H1 (cell line): ENCODE data around the gene FAR1. TPM values are rescaled to one million over a fixed set of nuclear protein-coding genes. Genes with fewer than 3 reads are reported as not detected.
A peak's percentile ranks its signal among the peaks of the same experiment; 100 is the strongest.

Experiments
- CTCF ChIA-PET: fragments of 300-600 bp; sonication (Branson Sonifier 250); formaldehyde crosslinking; loops from one replicate; lab custom pipeline; 2021; ENCODE audit not compliant: partially characterized antibody; lab: Charles Lee
- POLR2A ChIA-PET: fragments of 300-600 bp; sonication (Branson Sonifier 250); formaldehyde crosslinking; loops from one replicate; lab custom pipeline; 2021; ENCODE audit warnings: inconsistent platforms; ENCODE audit not compliant: partially characterized antibody; lab: Charles Lee
- DNase-seq, 2 experiments: peaks; one replicate each; pipeline versions ENCODE4 v3.0.0 to v3.0.0-alpha.2; 2010 to 2022; ENCODE audit warnings: low spot score in 2 of 2, low read depth in 1 of 2, mixed read lengths in 1 of 2
- FAIRE-seq: peaks from 2 replicates; lab custom pipeline; 2011; peaks lifted over from hg19 to GRCh38; lab: Jason Lieb, UNC
- H2AFZ ChIP-seq: 2 replicates; pipeline ENCODE4 v1.8.1; 2012; ENCODE audit warnings: low read length, inconsistent platforms
- H2AK5ac ChIP-seq: 2 replicates; pipeline ENCODE4 v1.6.1; 2013; ENCODE audit warnings: low read depth, low read length
- H2BK120ac ChIP-seq: replicated peaks from 2 replicates; pipeline ENCODE3; 2013; ENCODE audit warnings: low read depth, low read length, inconsistent platforms
- H2BK12ac ChIP-seq: 2 replicates; pipeline ENCODE4 v1.6.1; 2013; ENCODE audit warnings: low read depth, low read length
- H2BK15ac ChIP-seq: 2 replicates; pipeline ENCODE4 v1.6.1; 2013; ENCODE audit warnings: low read length
- H2BK20ac ChIP-seq: 2 replicates; pipeline ENCODE4 v1.6.1; 2013; ENCODE audit warnings: low read length
- H2BK5ac ChIP-seq: 2 replicates; pipeline ENCODE4 v1.6.1; 2013; ENCODE audit warnings: low read depth, low read length
- H3K14ac ChIP-seq: 2 replicates; pipeline ENCODE4 v1.6.1; 2013; ENCODE audit warnings: inconsistent platforms; ENCODE audit not compliant: insufficient read length
- H3K18ac ChIP-seq: 2 replicates; pipeline ENCODE4 v1.6.1; 2013; ENCODE audit warnings: low read length; ENCODE audit errors: extremely low read depth
- H3K23ac ChIP-seq: 2 replicates; pipeline ENCODE4 v1.6.1; 2013; ENCODE audit warnings: inconsistent platforms; ENCODE audit not compliant: insufficient read length
- H3K23me2 ChIP-seq: 2 replicates; pipeline ENCODE4 v1.6.1; 2013; ENCODE audit warnings: low read depth, low read length
- H3K27ac ChIP-seq: 2 replicates; pipeline ENCODE4 v1.6.1; 2011; ENCODE audit warnings: low read depth, low read length, inconsistent platforms
- H3K27me3 ChIP-seq, 4 experiments: replicated peaks in 1 of 4; 1 replicate in 1 of 4; 2 replicates in 3 of 4; pipeline versions ENCODE4 v1.6.1 to v1.8.1; 2011 to 2013; ENCODE audit warnings: low read length in 3 of 4, mild to moderate bottlenecking in 3 of 4, inconsistent platforms in 2 of 4, mixed read lengths in 2 of 4, moderate library complexity in 1 of 4; ENCODE audit not compliant: control insufficient read depth in 3 of 4, insufficient read depth in 3 of 4; ENCODE audit errors: extremely low read depth in 1 of 4
- H3K36me3 ChIP-seq, 4 experiments: 2 replicates each; pipeline versions ENCODE4 v1.6.1 to v1.8.1; 2011 to 2013; ENCODE audit warnings: mild to moderate bottlenecking in 4 of 4, low read length in 3 of 4, moderate library complexity in 2 of 4, control low read depth in 1 of 4, inconsistent platforms in 1 of 4; ENCODE audit not compliant: insufficient read depth in 4 of 4, control insufficient read depth in 2 of 4
- H3K4ac ChIP-seq: replicated peaks from 2 replicates; pipeline ENCODE3; 2013; ENCODE audit warnings: low read length, low read depth, mixed read lengths, inconsistent platforms; ENCODE audit not compliant: insufficient read length
- H3K4me1 ChIP-seq, 4 experiments: replicated peaks in 1 of 4; 1 replicate in 1 of 4; 2 replicates in 3 of 4; pipeline versions ENCODE4 v1.6.1 to v1.8.1; 2011 to 2013; ENCODE audit warnings: low read length in 3 of 4, inconsistent platforms in 2 of 4, mixed read lengths in 1 of 4; ENCODE audit not compliant: insufficient read depth in 4 of 4, control insufficient read depth in 3 of 4
- H3K4me2 ChIP-seq, 2 experiments: 2 replicates each; pipeline versions ENCODE4 v1.6.1 to v1.8.1; 2011 to 2013; ENCODE audit warnings: low read depth in 2 of 2, low read length in 2 of 2, control low read depth in 1 of 2, inconsistent platforms in 1 of 2, mild to moderate bottlenecking in 1 of 2; ENCODE audit not compliant: insufficient read depth in 1 of 2
- H3K4me3 ChIP-seq, 4 experiments: fragments of 200-600, 300-600 bp in 1 of 4; sonication (generic), shearing (Covaris generic), sonication (Bioruptor Twin) in 1 of 4; 2 replicates each; pipeline versions ENCODE4 v1.5.1 to v1.8.1; 2011 to 2016; ENCODE audit warnings: low read length in 4 of 4, low read depth in 3 of 4, control low read depth in 2 of 4, inconsistent platforms in 2 of 4, mild to moderate bottlenecking in 2 of 4, mixed read lengths in 1 of 4, moderate library complexity in 1 of 4; ENCODE audit not compliant: insufficient read depth in 2 of 4; ENCODE audit errors: extremely low read depth in 1 of 4
- H3K56ac ChIP-seq: replicated peaks from 2 replicates; pipeline ENCODE3; 2013; ENCODE audit warnings: low read depth, mild to moderate bottlenecking, mixed read lengths, low read length, inconsistent platforms; ENCODE audit not compliant: insufficient read length
- H3K79me1 ChIP-seq: 2 replicates; pipeline ENCODE4 v1.6.1; 2013; ENCODE audit warnings: low read depth, low read length, control low read depth
- H3K79me2 ChIP-seq, 2 experiments: 2 replicates each; pipeline versions ENCODE4 v1.6.1 to v1.8.1; 2012 to 2013; ENCODE audit warnings: low read length in 2 of 2, mild to moderate bottlenecking in 2 of 2, inconsistent platforms in 1 of 2; ENCODE audit not compliant: insufficient read depth in 2 of 2, control insufficient read depth in 1 of 2
- H3K9ac ChIP-seq, 4 experiments: replicated peaks in 1 of 4; 1 replicate in 1 of 4; 2 replicates in 3 of 4; pipeline versions ENCODE4 v1.6.1 to v1.8.1; 2011 to 2013; ENCODE audit warnings: low read depth in 3 of 4, low read length in 3 of 4, control low read depth in 2 of 4, mild to moderate bottlenecking in 2 of 4, moderate library complexity in 2 of 4, inconsistent platforms in 1 of 4; ENCODE audit errors: extremely low read depth in 1 of 4
- H3K9me3 ChIP-seq, 2 experiments: 2 replicates each; pipeline versions ENCODE4 v1.6.1 to v1.8.1; 2012 to 2013; ENCODE audit warnings: mild to moderate bottlenecking in 2 of 2, moderate library complexity in 2 of 2, control low read depth in 1 of 2, inconsistent platforms in 1 of 2, low read depth in 1 of 2, low read length in 1 of 2, mixed read lengths in 1 of 2; ENCODE audit not compliant: insufficient read depth in 2 of 2
- H4K20me1 ChIP-seq, 2 experiments: replicated peaks in 1 of 2; 2 replicates each; pipeline versions ENCODE3 to v1.8.1; 2011 to 2013; ENCODE audit warnings: inconsistent platforms in 2 of 2, low read length in 2 of 2, mild to moderate bottlenecking in 1 of 2; ENCODE audit not compliant: insufficient read depth in 2 of 2, control insufficient read depth in 1 of 2
- H4K5ac ChIP-seq: 2 replicates; pipeline ENCODE4 v1.6.1; 2013; ENCODE audit warnings: low read length, low read depth, mixed read lengths, inconsistent platforms; ENCODE audit not compliant: insufficient read length
- H4K8ac ChIP-seq: 2 replicates; pipeline ENCODE4 v1.8.0; 2013; ENCODE audit warnings: mild to moderate bottlenecking, moderate library complexity, low read length, inconsistent platforms; ENCODE audit not compliant: insufficient read depth; ENCODE audit errors: extremely low read depth
- H4K91ac ChIP-seq: replicated peaks from 2 replicates; pipeline ENCODE3; 2013; ENCODE audit warnings: low read length, mixed read lengths, inconsistent platforms; ENCODE audit not compliant: insufficient read length
- CEBPB ChIP-seq: IDR thresholded peaks from 2 replicates; pipeline ENCODE4 v1.6.1; 2012; ENCODE audit warnings: low read depth, low read length
- CTBP2 ChIP-seq: IDR thresholded peaks from 2 replicates; pipeline ENCODE4 v1.7.0; 2011; ENCODE audit warnings: borderline replicate concordance, mild to moderate bottlenecking, moderate library complexity, mixed read lengths, low read length; ENCODE audit not compliant: insufficient read depth, insufficient read length
- GTF2F1 ChIP-seq: IDR thresholded peaks from 2 replicates; pipeline ENCODE4 v1.6.1; 2012; ENCODE audit warnings: low read depth, low read length, improper control_type of control experiment, borderline replicate concordance
- MAFK ChIP-seq: IDR thresholded peaks from 2 replicates; pipeline ENCODE4 v1.6.1; 2012; ENCODE audit warnings: low read depth, mild to moderate bottlenecking, improper control_type of control experiment, low read length
- YY1 ChIP-seq: IDR thresholded peaks from 2 replicates; pipeline ENCODE4 v1.6.1; 2011; ENCODE audit warnings: low read depth, mild to moderate bottlenecking, low read length
- WGBS, 2 experiments: shearing (Covaris generic) in 1 of 2; methylation state at CpG; one replicate each; pipeline versions ENCODE4 v1.1.6 to v1.1.7; 2013 to 2015; ENCODE audit warnings: low lambda C conversion rate in 2 of 2, mixed read lengths in 2 of 2, inconsistent platforms in 1 of 2, low coverage in 1 of 2, missing lambda C conversion rate in 1 of 2; ENCODE audit not compliant: insufficient replicate concordance in 2 of 2, insufficient coverage in 1 of 2, insufficient read length in 1 of 2; ENCODE audit errors: extremely low coverage in 1 of 2, missing lambda C conversion rate in 1 of 2; 5-methylcytosine and 5-hydroxymethylcytosine counted together
- polyA plus RNA-seq, 7 experiments: library from polyadenylated mRNA; depleted of rRNA in 3 of 7; stranded (reverse) in 5 of 7; unstranded in 2 of 7; fragments of >200 nt in 5 of 7; fragments of 200-250 nt in 2 of 7; gene quantifications; 1 replicate in 5 of 7; 2 replicates in 1 of 7; 4 replicates in 1 of 7; pipeline versions ENCODE4 v1.2.1 to v1.2.3, GENCODE V29; 2011 to 2013; ENCODE audit warnings: missing spikeins in 2 of 7, mixed read lengths in 2 of 7
- total RNA-seq: library from RNA; stranded (reverse); fragmentation: NEBNext Ultra II Directional; extraction: Animal tissue kit (Norgen Biotek cat#: 25700); gene quantifications from 2 replicates; pipeline ENCODE4 v1.2.1, GENCODE V29; 2021

Gene FAR1
- total and polyA plus RNA-seq, 2 of the 8 experiments (the other 6 are each of a cell fraction or from before 2014, with no cell fraction given), result 29.7 to 68.5 TPM

DNA sequence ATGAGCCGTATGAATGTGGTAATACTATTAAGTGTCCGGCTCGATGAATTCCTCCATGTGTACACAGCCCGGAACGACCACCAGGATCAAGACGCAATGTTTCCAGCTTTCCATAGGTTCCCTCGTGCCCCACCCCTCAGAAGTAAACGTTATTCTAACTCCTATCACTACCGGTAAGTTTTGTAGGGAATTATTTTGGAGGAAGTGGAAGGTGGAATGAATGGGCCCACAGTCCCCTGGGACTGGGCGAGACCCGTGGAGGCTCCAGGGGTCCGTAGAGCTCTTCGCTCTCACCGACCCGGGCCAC is 720 bp upstream of the FAR1 start:
- Histone ChIP-seq H3K4me2 (peak overlapping the region; percentile 79 to 83), H3K9ac (peak overlapping the region; percentile 53 to 67 (median 64)), H3K23me2 (peaks cover 9% of the 10 kb centered on the region), H3K14ac (no peak overlapping the region), H2BK20ac (no peak overlapping the region), H3K4me3 (peak overlapping the region; percentile 61 to 93 (median 78)), H3K36me3 (no peaks in the 10 kb centered on the region), H3K79me2 (peaks cover 19 to 38% of the 10 kb centered on the region in 2 experiments), H3K4me1 (peaks cover 0 to 6% (median 0%) of the 10 kb centered on the region in 4 experiments; a peak in 3 of 7 replicates), H3K18ac (peak overlapping the region; percentile 78; the same call in 1 of the 2 replicates), H3K27ac (peak overlapping the region; percentile 56; the same call in 1 of the 2 replicates), H2BK120ac (no peak overlapping the region), H3K9me3 (no peaks in the 10 kb centered on the region), H2BK12ac (no peak overlapping the region), H4K8ac (peak overlapping the region; percentile 84), H4K5ac (peak overlapping the region; percentile 48), H3K79me1 (0 out of 2 replicates have a peak, but pooled peaks cover 2% of the 10 kb centered on the region), H2BK15ac (no peak overlapping the region), H3K56ac (peak overlapping the region; percentile 46), H2AFZ (peak overlapping the region; percentile 68; the same call in 1 of the 2 replicates), H3K4ac (no peak overlapping the region), H3K27me3 (no peaks in the 10 kb centered on the region), H3K23ac (no peak overlapping the region), H2AK5ac (no peak overlapping the region), H2BK5ac (no peak overlapping the region; the same call in 1 of the 2 replicates), H4K20me1 (peaks cover 4 to 9% of the 10 kb centered on the region in 2 experiments), H4K91ac (no peak overlapping the region)
- ChIA-PET POLR2A (interaction anchor here (0.7 to 2.8 kb wide), 6 partner anchors 8 to 283 kb away, joined by 3 to 10 read pairs (median 4); no protein-coding TSS in a partner anchor), CTCF (interaction anchor here (1.2 to 2.5 kb wide), 7 partner anchors 9 to 181 kb away, joined by 3 to 12 read pairs (median 5); no protein-coding TSS in a partner anchor)
- FAIRE-seq, result no peak
- no peak for DNase-seq
- 18% methylated on average over 15 of the region's 15 CpGs; no CpG with 5 or more reads in 1 of the 2 experiments for WGBS, 2 experiments
- TF ChIP-seq GTF2F1, result no peak
- no peak for TF ChIP-seq YY1
- no peak for TF ChIP-seq MAFK
- TF ChIP-seq CTBP2, result no peak
- no peak for TF ChIP-seq CEBPB
